HEK293 (cell line): Measurements from ENCODE around the gene B4GALT6.

Experiments
- CTCF ChIA-PET: fragments of 350-600 bp; formaldehyde crosslinking; extraction: SDS; loops from one replicate; lab custom pipeline; 2021; ENCODE audit warnings: antibody characterized with exemption; lab: Yijun Ruan, JAX
- POLR2A ChIA-PET: fragments of 300-600 bp; formaldehyde crosslinking; extraction: SDS; loops from one replicate; lab custom pipeline; 2020; ENCODE audit warnings: antibody characterized with exemption, inconsistent platforms; lab: Yijun Ruan, JAX
- H3K27ac ChIP-seq: fragments of 200-500 bp; sonication (Bioruptor generic); 2 replicates; pipeline ENCODE4 v1.5.1; 2014; ENCODE audit warnings: low read depth, low read length, control low read depth, inconsistent platforms; ENCODE audit errors: extremely low read depth
- H3K36me3 ChIP-seq, 2 experiments: fragments of 200-500 bp in 1 of 2; sonication (Bioruptor generic) in 1 of 2; 1 replicate in 1 of 2; 2 replicates in 1 of 2; pipeline ENCODE4 v1.5.1; 2014 to 2017; ENCODE audit warnings: inconsistent platforms in 2 of 2, low read length in 2 of 2; ENCODE audit not compliant: control insufficient read depth in 2 of 2, insufficient read depth in 1 of 2
- H3K4me1 ChIP-seq: fragments of 200-500 bp; sonication (Bioruptor generic); 2 replicates; pipeline ENCODE4 v1.5.1; 2014; ENCODE audit warnings: mild to moderate bottlenecking, low read length, inconsistent platforms; ENCODE audit not compliant: control insufficient read depth, insufficient read depth
- H3K4me3 ChIP-seq: 2 replicates; pipeline ENCODE4 v1.5.1; 2011; ENCODE audit warnings: low read depth, mild to moderate bottlenecking, control low read depth, low read length, moderate library complexity
- H3K9me3 ChIP-seq: fragments of 200-500 bp; sonication (Bioruptor generic); 2 replicates; pipeline ENCODE4 v1.5.1; 2014; ENCODE audit warnings: low read depth, low read length, inconsistent platforms; ENCODE audit not compliant: control insufficient read depth, insufficient read depth
- ATF2 ChIP-seq: fragments of 450-650 bp; formaldehyde crosslinking; IDR thresholded peaks from 2 replicates; pipeline ENCODE4 v1.5.1; 2016; ENCODE audit warnings: missing biosample characterization, missing genetic modification characterization, low read depth
- BCL11B ChIP-seq: fragments of 450-650 bp; formaldehyde crosslinking; IDR thresholded peaks from 2 replicates; pipeline ENCODE4 v1.5.1; 2016; ENCODE audit warnings: low read depth, missing biosample characterization, missing genetic modification characterization
- HOXC10 ChIP-seq: sonication (generic); formaldehyde crosslinking; IDR thresholded peaks from 2 replicates; pipeline ENCODE4 v1.8.1; 2023; ENCODE audit warnings: mild to moderate bottlenecking, missing genetic modification reagents
- PRDM6 ChIP-seq: fragments of 450-650 bp; formaldehyde crosslinking; IDR thresholded peaks from 2 replicates; pipeline ENCODE4 v1.5.1; 2017; ENCODE audit warnings: missing biosample characterization, missing genetic modification characterization
- SETDB1 ChIP-seq: IDR thresholded peaks from one replicate; pipeline ENCODE4 v1.6.1; 2017; ENCODE audit warnings: mild to moderate bottlenecking, low read length, moderate library complexity, mixed read lengths; ENCODE audit not compliant: insufficient read length
- ZBTB49 ChIP-seq: fragments of 450-650 bp; formaldehyde crosslinking; IDR thresholded peaks from 2 replicates; pipeline ENCODE4 v1.5.1; 2016; ENCODE audit warnings: missing biosample characterization, missing genetic modification characterization, low read depth
- ZNF146 ChIP-seq: fragments of 450-650 bp; formaldehyde crosslinking; IDR thresholded peaks from 2 replicates; pipeline ENCODE4 v1.5.1; 2016; ENCODE audit warnings: missing biosample characterization, missing genetic modification characterization
- ZNF148 ChIP-seq: fragments of 450-650 bp; formaldehyde crosslinking; IDR thresholded peaks from 2 replicates; pipeline ENCODE4 v1.5.0; 2017; ENCODE audit warnings: missing biosample characterization, missing genetic modification characterization, borderline replicate concordance
- ZNF555 ChIP-seq: fragments of 450-650 bp; formaldehyde crosslinking; conservative IDR thresholded peaks from 2 replicates; pipeline ENCODE4 v1.5.1; 2017; ENCODE audit warnings: missing biosample characterization, mild to moderate bottlenecking, missing genetic modification characterization, inconsistent platforms
- ZNF561 ChIP-seq: fragments of 450-650 bp; IDR thresholded peaks from 2 replicates; pipeline ENCODE4 v1.5.1; 2018; ENCODE audit warnings: missing biosample characterization, missing genetic modification characterization, borderline replicate concordance
- ZNF580 ChIP-seq: fragments of 450-650 bp; formaldehyde crosslinking; IDR thresholded peaks from 2 replicates; pipeline ENCODE4 v1.5.1; 2016; ENCODE audit warnings: missing biosample characterization, missing genetic modification characterization
- ZNF621 ChIP-seq: fragments of 450-650 bp; formaldehyde crosslinking; IDR thresholded peaks from 2 replicates; pipeline ENCODE4 v1.5.1; 2017; ENCODE audit warnings: missing biosample characterization, missing genetic modification characterization
- ZNF623 ChIP-seq: fragments of 450-650 bp; formaldehyde crosslinking; IDR thresholded peaks from 2 replicates; pipeline ENCODE4 v1.5.1; 2016; ENCODE audit warnings: missing biosample characterization, missing genetic modification characterization
- ZNF658 ChIP-seq: fragments of 450-650 bp; formaldehyde crosslinking; IDR thresholded peaks from 2 replicates; pipeline ENCODE4; 2016; ENCODE audit warnings: missing biosample characterization, missing genetic modification characterization
- ZSCAN16 ChIP-seq: fragments of 450-650 bp; formaldehyde crosslinking; IDR thresholded peaks from 2 replicates; pipeline ENCODE4 v1.5.1; 2016; ENCODE audit warnings: missing biosample characterization, missing genetic modification characterization
- ZSCAN4 ChIP-seq: fragments of 450-650 bp; formaldehyde crosslinking; IDR thresholded peaks from 2 replicates; pipeline ENCODE4 v1.5.1; 2017; ENCODE audit warnings: missing biosample characterization, missing genetic modification characterization

B4GALT6 gene

GRCh38 chr18:31711365-31712172, 27.2 kb upstream of the B4GALT6 start:
- ChIA-PET CTCF (interaction anchor here (0.6 to 1.5 kb wide), 4 partner anchors 11 to 170 kb away, joined by 3 to 7 read pairs (median 4); no protein-coding TSS in a partner anchor), POLR2A (no interaction called here)

GRCh38 chr18:31710826-31711225, 26.4 kb upstream of the B4GALT6 start:
- peak; percentile 22 for TF ChIP-seq SETDB1
- TF ChIP-seq BCL11B (tag by site-specific recombination) = no peak
- peak; percentile 45 for TF ChIP-seq ZSCAN4 (tag by site-specific recombination)
- CTCF ChIA-PET = interaction anchor here (0.7 to 1.5 kb wide), 3 partner anchors 11 to 169 kb away, joined by 4 to 7 read pairs (median 4); no protein-coding TSS in a partner anchor
- POLR2A ChIA-PET = no interaction called here
- Histone ChIP-seq H3K27ac (no peak overlapping the region), H3K4me3 (no peak overlapping the region), H3K36me3 (no peaks in the 10 kb centered on the region), H3K9me3 (no peaks in the 10 kb centered on the region), H3K4me1 (no peaks in the 10 kb centered on the region)

More at GRCh38 chr18:31711365-31712172, 27.2 kb upstream of the B4GALT6 start:
- no peaks in the 10 kb centered on the region for H3K36me3 ChIP-seq
- H3K4me1 ChIP-seq = no peaks in the 10 kb centered on the region
- no peak overlapping the region for H3K4me3 ChIP-seq
- TF ChIP-seq ZNF555 (tag by site-specific recombination) (no peak), ZNF623 (peak; percentile 30; the same call in 1 of the 2 replicates), ATF2 (tag by site-specific recombination) (0 out of 2 replicates have a peak, but pooled peaks have one; percentile 12)
- TF ChIP-seq, all 188 proteins: peak for 2
- Histone ChIP-seq H3K27ac (no peak overlapping the region), H3K9me3 (no peaks in the 10 kb centered on the region)

GRCh38 chr18:31707815-31708214, 23.4 kb upstream of the B4GALT6 start:
- Histone ChIP-seq H3K27ac (no peak overlapping the region), H3K4me3 (no peak overlapping the region), H3K9me3 (no peaks in the 10 kb centered on the region), H3K36me3 (no peaks in the 10 kb centered on the region), H3K4me1 (no peaks in the 10 kb centered on the region)
- CTCF ChIA-PET = interaction anchor here (0.6 to 1.4 kb wide), 5 partner anchors 9 to 112 kb away, joined by 3 to 8 read pairs (median 3); no protein-coding TSS in a partner anchor
- POLR2A ChIA-PET = no interaction called here
- TF ChIP-seq ZNF621 (tag by site-specific recombination) (no peak), ZNF580 (tag by site-specific recombination) (peak; percentile 90), ZNF146 (tag by site-specific recombination) (peak; percentile 71; the same call in 1 of the 2 replicates)

GRCh38 chr18:31702449-31702848, 18.1 kb upstream of the B4GALT6 start:
- ChIA-PET CTCF (interaction anchor here (0.9 to 1.4 kb wide), 3 partner anchors 53 to 146 kb away, joined by 3 to 5 read pairs (median 3); no protein-coding TSS in a partner anchor), POLR2A (no interaction called here)
- Histone ChIP-seq H3K4me3 (no peak overlapping the region), H3K9me3 (no peaks in the 10 kb centered on the region), H3K27ac (no peak overlapping the region), H3K4me1 (no peaks in the 10 kb centered on the region), H3K36me3 (no peaks in the 10 kb centered on the region)
- TF ChIP-seq PRDM6 (tag by site-specific recombination) (no peak), ZSCAN16 (no peak), ZNF148 (no peak), ZBTB49 (no peak), ZNF658 (tag by site-specific recombination) (no peak), HOXC10 (CRISPR knock-in tag) (no peak), ZNF561 (no peak)
